Right renal pelvis (tissue), 4 donors: ENCODE results near the gene NRROS. TPM values are rescaled to one million over a fixed set of nuclear protein-coding genes. Genes with fewer than 3 reads are reported as not detected.

ENCODE experiments used
- DNase-seq, 4 donors: peaks; one replicate each; pipeline ENCODE4 v3.0.0-alpha.2; 2013; ENCODE audit warnings: low read depth in 4 of 4, low spot score in 3 of 4, missing footprints in 1 of 4
- polyA plus RNA-seq, 4 donors: library from polyadenylated mRNA; unstranded; fragments of 120-200 nt; gene quantifications; one replicate each; pipeline ENCODE4 v1.2.1, GENCODE V29; 2013; ENCODE audit not compliant: insufficient read length in 4 of 4

The NRROS gene
- polyA plus RNA-seq, 4 donors = 3.2 to 4.2 (median 3.5) TPM

- DNase-seq = no peak
Measured at GRCh38 chr3:196673632-196674031, 34.1 kb downstream of the NRROS start.

- no peak for DNase-seq
Measured at GRCh38 chr3:196677353-196677752, 37.9 kb downstream of the NRROS start.

- DNase-seq = no peak
Measured at GRCh38 chr3:196677931-196678330, 38.4 kb downstream of the NRROS start.

GRCh38 chr3:196684548-196685407, 45.3 kb downstream of the NRROS start:
- peak; percentile 28 to 53 (median 42) for DNase-seq

GRCh38 chr3:196686436-196686835, 46.9 kb downstream of the NRROS start:
- no peak for DNase-seq

GRCh38 chr3:196688349-196688748, 48.9 kb downstream of the NRROS start:
- DNase-seq = no peak

GRCh38 chr3:196689941-196690660, 50.6 kb downstream of the NRROS start:
- no peak for DNase-seq

GRCh38 chr3:196691386-196691785, 51.9 kb downstream of the NRROS start:
- DNase-seq = no peak

GRCh38 chr3:196694202-196694638, 54.7 kb downstream of the NRROS start:
- no peak for DNase-seq

- DNase-seq = no peak
Measured at GRCh38 chr3:196694941-196695848, 55.7 kb downstream of the NRROS start.

- no peak for DNase-seq
Measured at GRCh38 chr3:196695849-196696226, 56.3 kb downstream of the NRROS start.

GRCh38 chr3:196697270-196697669, 57.8 kb downstream of the NRROS start:
- DNase-seq = no peak

GRCh38 chr3:196699749-196700148, 60.3 kb downstream of the NRROS start:
- DNase-seq = no peak

- no peak for DNase-seq
Measured at GRCh38 chr3:196700801-196701200, 61.3 kb downstream of the NRROS start.

- DNase-seq = no peak
Measured at GRCh38 chr3:196706327-196706726, 66.8 kb downstream of the NRROS start.

- DNase-seq = no peak
Measured at GRCh38 chr3:196706731-196707130, 67.2 kb downstream of the NRROS start.

- no peak for DNase-seq
Measured at GRCh38 chr3:196707566-196707965, 68.1 kb downstream of the NRROS start.

GRCh38 chr3:196708467-196708866, 69.0 kb downstream of the NRROS start:
- DNase-seq = no peak
